ES-I3 (cell line): ENCODE measurements around the gene CDC42BPG.

ENCODE experiments used
- H3K36me3 ChIP-seq: 2 replicates; pipeline ENCODE4 v1.6.1; 2013; ENCODE audit warnings: mild to moderate bottlenecking, low read length, control low read depth, moderate library complexity; ENCODE audit not compliant: insufficient read depth
- H3K4me1 ChIP-seq: 2 replicates; pipeline ENCODE4 v1.6.1; 2013; ENCODE audit warnings: mild to moderate bottlenecking, control low read depth, low read length; ENCODE audit not compliant: insufficient read depth
- H3K9ac ChIP-seq: 2 replicates; pipeline ENCODE4 v1.6.1; 2013; ENCODE audit warnings: low read depth, mild to moderate bottlenecking, low read length, moderate library complexity
- H3K9me3 ChIP-seq: 2 replicates; pipeline ENCODE4 v1.6.1; 2013; ENCODE audit warnings: mild to moderate bottlenecking, low read length, moderate library complexity; ENCODE audit not compliant: control insufficient read depth, insufficient read depth

Gene CDC42BPG

DNA sequence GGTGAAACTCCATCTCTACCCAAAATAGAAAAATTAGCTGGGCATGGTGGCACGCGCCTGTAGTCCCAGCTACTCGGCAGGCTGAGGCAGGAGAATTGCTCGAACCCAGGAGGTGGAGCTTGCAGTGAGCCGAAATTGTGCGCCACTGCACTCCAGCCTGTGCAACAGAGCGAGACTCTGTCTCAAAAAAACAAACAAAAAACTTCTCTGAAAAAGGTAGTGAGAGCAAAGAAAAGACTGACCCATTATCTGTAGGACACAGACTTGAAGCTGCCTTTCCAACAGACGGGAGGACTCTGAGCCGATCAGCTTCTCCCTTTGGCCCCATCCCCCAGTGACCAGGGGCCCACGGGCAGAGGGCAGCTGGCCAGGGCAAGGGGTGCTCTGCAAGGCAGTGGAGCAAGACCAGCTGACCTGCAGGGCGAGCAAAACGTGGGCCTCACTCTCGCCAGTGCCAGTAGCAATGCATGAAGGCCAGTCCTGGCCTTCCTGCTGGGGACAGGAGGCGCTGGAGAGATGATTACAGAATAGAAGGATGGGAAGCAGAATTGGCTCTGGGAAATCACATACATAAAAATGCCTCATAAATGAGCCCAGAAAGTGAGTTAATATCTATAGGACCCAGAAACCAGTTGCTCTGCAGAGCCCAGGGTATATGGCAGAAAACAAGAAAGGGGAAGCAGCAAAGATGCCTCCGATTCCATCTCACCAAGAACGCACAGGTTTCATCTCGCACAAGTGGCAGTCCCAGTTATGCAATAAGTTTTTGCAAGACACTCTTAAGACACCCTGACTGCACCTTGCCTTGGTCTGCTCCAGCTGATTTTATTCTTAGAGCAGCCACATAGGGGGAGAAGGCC lies 31.1 kb upstream of the CDC42BPG start:
- peaks cover 11% of the 10 kb centered on the region; the same call in 1 of the 2 replicates for H3K4me1 ChIP-seq
- no peak overlapping the region for H3K9ac ChIP-seq
- H3K9me3 ChIP-seq: no peaks in the 10 kb centered on the region
- 0 out of 2 replicates have a peak, but pooled peaks cover 8% of the 10 kb centered on the region for H3K36me3 ChIP-seq

DNA sequence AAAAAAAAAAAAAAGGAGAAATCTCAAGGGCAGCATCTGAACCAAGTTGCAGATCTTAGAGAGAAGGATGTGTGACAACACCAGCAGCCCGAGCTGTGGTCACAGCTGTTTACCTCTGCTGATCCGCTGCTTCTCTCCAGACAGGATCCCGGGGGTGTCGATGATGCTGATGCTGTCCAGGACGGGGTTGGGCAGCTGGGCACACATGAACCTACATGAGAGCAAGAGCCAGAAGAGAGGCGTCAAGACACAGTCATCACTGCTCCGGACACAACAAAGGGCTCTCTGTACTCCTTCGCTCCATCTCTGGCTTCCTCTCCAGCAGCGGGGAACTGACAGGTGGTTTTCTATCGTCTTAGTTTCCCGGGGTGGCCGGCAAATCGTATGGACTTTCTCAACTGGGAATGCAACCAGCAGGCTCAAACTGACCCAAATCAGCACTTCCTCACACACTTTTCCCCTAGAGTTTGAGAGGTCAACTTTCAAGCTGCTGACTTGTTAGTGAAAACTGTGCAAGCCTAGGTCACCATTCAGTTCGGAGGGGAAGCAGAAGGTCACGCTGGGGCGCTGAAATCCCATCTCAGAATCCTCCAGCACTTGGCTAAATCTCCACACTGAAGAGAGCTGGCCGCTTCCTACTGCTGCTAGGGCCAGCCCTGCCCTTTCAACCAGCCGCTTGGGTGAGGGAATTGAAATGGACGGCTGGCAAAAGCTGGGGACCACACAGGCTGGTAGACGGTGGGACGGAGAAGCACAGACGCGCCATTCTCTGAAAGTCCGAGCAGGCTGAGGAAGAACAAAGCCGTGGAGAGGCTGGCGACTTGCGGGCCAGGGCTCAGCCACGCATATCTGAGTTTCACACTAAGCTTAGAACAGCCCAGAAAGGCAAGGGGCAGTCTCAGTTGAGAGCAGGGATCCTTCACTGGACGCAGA lies 30.1 kb upstream of the CDC42BPG start:
- Histone ChIP-seq H3K36me3 (0 out of 2 replicates have a peak, but pooled peaks cover 8% of the 10 kb centered on the region), H3K4me1 (peaks cover 15% of the 10 kb centered on the region; the same call in 1 of the 2 replicates), H3K9me3 (no peaks in the 10 kb centered on the region), H3K9ac (no peak overlapping the region)

DNA sequence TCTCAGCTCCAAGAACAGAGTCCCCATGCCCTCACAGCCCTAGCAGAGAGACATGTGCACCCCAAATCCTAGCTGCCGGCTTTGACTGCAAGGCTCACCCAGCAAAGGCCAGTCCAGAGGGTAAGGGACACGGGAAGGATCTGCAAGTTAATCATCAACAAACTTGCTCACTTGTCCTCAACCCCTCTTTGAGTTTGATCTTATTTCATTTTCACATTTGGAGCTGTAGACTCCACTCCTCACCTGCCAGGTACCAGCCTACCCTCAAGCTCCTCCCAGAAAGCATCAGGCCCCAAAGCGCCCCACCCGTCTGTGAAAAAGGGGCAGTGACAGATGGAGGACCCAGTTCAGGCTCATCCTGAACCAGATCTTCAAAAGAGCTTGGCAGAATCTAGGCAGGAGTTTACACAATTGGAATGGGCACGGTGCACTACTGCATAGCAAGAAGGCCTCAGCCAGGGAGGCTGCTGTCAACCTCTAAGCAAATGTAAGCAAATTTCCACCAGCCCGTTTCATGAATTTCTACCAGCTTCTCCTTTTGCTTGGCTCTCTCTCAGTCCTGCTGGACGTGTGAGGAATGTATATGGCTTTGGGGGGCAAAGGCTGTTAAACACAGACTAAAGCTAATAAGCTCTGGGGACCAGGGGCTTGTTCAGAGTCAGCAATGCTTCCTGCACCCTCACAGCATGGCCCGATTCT lies 28.5 kb upstream of the CDC42BPG start:
- no peak overlapping the region for H3K9ac ChIP-seq
- H3K36me3 ChIP-seq: 0 out of 2 replicates have a peak, but pooled peaks cover 8% of the 10 kb centered on the region
- no peaks in the 10 kb centered on the region for H3K9me3 ChIP-seq
- H3K4me1 ChIP-seq: peaks cover 15% of the 10 kb centered on the region; the same call in 1 of the 2 replicates

DNA sequence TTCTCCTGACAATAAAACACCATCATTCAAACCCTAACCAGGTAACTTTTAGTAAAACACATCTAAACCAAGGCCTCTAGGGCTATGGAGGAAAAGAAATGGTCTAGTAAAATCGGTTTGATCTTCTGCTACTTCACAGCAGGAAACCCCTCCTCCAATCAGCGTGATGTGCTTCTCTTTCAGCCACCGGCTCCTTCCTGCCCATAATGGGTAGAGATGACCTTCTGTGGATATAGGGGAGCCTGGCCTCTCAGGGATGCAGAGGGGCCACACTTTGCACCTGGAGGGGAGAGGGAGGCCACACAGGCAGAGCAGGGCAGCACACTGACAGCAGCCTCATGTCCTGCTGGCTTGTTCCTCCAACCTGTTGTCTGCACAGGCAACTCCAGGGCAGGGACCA lies 27.0 kb upstream of the CDC42BPG start:
- Histone ChIP-seq H3K9me3 (no peaks in the 10 kb centered on the region), H3K9ac (no peak overlapping the region), H3K4me1 (peaks cover 8% of the 10 kb centered on the region; the same call in 1 of the 2 replicates), H3K36me3 (0 out of 2 replicates have a peak, but pooled peaks cover 8% of the 10 kb centered on the region)

DNA sequence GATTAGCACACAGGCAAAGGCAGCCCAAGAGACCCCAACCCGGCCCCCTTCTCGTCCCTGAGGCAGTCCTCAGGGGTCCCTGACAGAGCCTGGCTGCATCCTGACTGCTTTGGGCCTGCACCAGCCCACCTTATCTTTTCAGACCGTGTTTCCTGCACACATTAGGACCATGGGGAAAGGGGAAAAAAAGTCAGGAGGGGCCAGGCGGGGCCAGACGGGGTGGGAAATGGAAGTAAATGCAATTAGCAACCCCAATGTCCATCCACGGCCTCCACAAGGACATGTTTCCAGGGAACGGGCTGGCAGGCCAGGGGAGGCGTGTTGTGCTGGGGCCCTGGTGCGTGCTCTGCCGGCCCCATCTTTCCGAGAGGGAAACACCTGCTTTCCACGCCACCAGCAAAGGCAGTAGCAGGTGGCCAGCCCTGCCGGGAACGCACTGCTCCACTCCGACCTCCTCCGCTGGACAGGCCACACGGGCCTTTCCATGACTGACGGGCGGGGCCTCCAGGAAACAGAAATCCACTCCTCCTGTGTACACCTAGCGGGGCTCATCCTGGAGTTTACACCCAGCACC lies 26.5 kb upstream of the CDC42BPG start:
- Histone ChIP-seq H3K36me3 (0 out of 2 replicates have a peak, but pooled peaks cover 8% of the 10 kb centered on the region), H3K9ac (no peak overlapping the region), H3K4me1 (peaks cover 4% of the 10 kb centered on the region; the same call in 1 of the 2 replicates), H3K9me3 (no peaks in the 10 kb centered on the region)

DNA sequence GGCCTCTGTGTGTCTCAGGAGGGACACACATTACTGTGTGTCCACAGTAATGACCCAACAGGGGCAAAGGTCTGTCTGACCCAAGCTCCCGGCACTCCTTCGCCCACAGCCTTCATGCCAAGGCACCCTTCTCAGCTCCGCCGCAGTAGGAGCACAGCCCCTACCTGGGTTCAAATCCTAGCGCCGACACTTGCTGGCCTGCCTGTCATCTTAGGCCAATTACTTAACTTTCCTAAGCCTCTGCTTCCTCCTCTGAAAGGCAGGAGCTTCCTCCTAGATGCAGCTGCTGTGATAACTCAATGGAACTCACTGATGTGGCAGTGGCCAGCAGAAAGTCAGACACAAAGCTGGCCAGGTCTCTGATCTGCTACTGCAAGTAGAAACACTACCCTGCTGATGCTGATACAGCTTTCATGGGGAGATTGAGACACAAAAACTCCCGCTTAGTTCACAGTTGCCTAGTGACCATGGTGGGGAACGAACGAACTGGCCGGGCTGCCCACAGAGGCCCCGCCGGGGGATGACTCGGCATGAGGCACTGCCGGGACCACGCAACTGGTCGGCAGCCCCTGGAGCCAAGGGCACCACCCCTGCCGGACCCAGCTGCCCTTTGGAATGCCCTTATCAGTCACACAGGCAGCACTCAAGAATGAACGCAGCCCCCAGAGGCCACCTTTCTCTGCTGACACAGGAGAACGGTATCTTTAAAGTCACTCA lies 25.9 kb upstream of the CDC42BPG start:
- H3K4me1 ChIP-seq: peaks cover 4% of the 10 kb centered on the region; the same call in 1 of the 2 replicates
- no peak overlapping the region for H3K9ac ChIP-seq
- no peaks in the 10 kb centered on the region for H3K9me3 ChIP-seq
- 0 out of 2 replicates have a peak, but pooled peaks cover 8% of the 10 kb centered on the region for H3K36me3 ChIP-seq

DNA sequence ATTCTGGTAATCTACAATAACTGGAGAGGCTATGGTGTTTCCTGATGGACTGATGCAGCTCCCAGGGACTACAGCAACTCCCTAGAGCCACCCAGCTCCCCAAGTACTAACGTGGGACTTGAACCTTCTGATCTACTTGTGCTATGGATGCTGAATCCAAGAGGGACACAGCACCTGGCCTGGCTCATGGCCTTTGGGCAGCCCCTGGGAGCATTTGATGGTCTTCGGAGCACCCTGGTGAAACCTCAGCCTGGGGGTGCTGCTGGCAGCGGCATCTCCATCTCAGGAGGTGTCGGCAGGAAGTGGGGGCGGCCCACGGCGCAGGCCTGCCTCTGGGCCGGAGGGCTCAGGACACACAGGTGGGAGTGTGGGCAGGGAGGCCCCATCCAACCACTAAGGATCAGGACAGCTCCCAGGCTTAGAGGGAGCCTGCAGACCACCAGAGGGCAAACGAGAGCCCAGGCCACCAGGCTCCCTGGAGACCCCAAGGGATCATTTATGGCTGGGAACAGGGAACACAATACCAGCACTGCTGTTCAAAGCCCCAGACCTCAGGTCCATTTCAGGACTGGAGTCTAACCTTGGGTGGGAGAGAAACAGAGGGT lies 25.2 kb upstream of the CDC42BPG start:
- Histone ChIP-seq H3K36me3 (0 out of 2 replicates have a peak, but pooled peaks cover 8% of the 10 kb centered on the region), H3K9me3 (no peaks in the 10 kb centered on the region), H3K4me1 (peaks cover 9% of the 10 kb centered on the region; the same call in 1 of the 2 replicates), H3K9ac (no peak overlapping the region)

DNA sequence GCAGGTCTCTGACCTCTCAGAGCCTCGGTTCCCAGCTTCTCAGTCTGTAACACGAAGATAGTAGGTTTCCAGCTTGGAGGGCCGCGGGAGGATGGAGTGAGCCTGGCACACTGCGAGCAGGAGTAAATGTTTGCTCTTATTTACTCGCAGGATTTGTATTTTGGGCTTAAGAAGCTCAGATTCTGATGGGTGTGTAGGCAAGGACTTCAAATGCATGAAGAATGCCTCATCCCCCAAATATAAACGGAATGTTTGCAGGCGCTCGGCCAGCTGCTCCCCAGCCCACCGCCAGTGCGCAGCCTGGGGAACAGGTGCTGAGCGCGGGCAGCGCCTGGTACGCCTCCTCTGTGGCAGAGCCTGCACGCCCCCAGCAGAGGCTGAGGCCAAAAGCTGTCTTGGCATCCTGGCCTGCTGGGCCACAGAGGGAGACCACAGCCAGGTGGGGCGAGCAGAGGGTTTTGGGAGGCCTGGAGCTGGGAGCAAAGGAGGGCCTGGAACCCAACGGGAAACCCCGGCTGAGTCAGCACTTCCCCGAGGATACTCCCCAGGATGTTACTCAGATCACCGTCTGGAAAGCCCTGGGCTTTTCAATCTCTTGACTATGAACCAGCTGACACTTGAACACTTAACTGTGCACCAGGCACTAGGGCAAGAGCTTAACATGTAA lies 24.6 kb upstream of the CDC42BPG start:
- H3K9ac ChIP-seq: no peak overlapping the region
- 0 out of 2 replicates have a peak, but pooled peaks cover 8% of the 10 kb centered on the region for H3K36me3 ChIP-seq
- H3K9me3 ChIP-seq: no peaks in the 10 kb centered on the region
- H3K4me1 ChIP-seq: peaks cover 15% of the 10 kb centered on the region

DNA sequence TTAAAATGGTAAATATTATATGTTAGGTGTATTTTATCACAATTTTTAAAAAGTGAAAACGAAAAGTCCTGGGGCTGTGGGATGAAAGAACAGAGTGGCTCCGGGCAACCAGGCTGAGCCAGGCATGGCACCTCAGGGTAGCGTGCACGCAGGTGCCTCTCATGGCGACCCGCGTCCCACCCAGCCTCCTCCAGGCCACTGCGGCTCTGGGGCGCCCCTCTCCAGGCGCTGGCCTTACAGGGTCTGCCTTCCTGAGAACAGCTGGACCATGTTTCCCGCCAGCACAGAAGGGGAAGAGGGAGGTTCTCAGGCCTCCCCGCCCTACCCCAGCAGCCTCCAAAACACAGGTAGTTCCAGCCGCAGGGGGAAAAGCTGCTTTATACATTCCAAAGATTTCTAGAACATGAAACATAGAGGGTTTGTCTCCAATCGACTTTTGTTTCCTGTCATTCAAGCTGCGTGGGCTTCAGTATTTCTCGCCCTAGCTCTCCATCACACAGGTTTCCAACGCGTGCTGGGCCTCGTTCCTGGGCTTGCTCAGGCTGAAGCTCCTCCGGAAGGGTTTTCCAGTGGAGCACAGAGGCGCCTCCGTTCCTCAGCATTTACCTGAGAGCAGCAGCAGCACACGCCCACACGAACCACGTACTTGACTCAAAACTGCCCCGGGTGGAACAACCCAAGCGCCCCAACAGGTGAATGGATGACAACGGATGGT lies 23.5 kb upstream of the CDC42BPG start:
- H3K9ac ChIP-seq: no peak overlapping the region
- H3K4me1 ChIP-seq: peaks cover 25% of the 10 kb centered on the region
- no peaks in the 10 kb centered on the region for H3K9me3 ChIP-seq
- H3K36me3 ChIP-seq: 0 out of 2 replicates have a peak, but pooled peaks cover 5% of the 10 kb centered on the region

DNA sequence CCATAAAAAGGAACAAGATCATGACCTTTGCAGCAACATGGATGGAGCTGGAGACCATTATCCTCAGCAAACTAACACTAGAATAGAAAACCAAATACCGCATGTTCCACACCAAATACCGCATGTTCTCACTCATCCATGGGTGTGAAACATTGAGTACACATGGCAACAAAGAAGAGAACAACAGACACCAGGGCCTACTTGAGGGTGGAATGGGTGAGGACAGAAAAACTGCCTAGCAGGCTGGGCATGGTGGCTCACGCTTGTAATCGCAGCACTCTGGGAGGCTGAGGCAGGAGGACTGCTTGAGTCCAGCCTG lies 21.7 kb upstream of the CDC42BPG start:
- Histone ChIP-seq H3K4me1 (peaks cover 29% of the 10 kb centered on the region), H3K9me3 (no peaks in the 10 kb centered on the region), H3K36me3 (0 out of 2 replicates have a peak, but pooled peaks cover 1% of the 10 kb centered on the region), H3K9ac (no peak overlapping the region)

DNA sequence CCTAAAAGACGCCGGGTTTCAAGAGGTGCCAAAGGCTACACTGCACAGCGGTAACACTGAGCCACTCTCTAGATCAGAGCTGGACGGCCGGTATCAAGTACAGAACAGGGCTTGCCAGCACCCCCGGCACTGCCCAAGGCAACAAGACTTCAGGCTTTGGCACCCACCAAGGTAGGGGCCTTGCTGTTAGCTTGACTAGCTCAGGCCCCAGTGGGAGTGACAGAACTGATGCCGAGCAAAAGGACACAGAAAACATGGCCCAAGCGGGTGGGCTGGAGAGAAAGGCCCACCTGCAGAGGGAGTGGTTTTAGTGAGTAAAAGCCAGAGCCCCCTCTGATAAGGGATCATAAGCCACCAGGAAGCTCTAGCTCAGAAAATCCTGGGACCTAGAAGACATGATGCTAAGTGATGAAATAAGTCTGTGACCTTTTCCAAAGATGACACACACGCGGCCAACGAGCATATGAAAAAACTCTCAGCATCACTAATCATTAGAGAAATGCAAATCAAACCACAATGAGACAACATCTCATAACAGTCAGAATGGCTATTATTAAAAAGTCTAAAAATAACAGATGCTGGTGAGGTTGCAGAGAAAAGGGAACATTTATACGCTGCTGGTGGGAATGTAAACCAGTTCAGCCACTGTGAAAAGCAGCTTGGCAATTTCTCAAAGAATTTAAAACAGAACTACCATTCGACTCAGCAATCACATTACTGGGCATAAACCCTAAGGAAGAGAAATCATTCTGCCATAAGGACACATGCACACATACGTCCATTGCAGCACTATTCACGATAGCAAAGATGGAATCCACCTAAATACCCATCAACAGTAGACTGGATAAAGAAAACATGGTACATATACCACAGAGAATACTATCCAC lies 21.1 kb upstream of the CDC42BPG start:
- H3K36me3 ChIP-seq: no peaks in the 10 kb centered on the region
- H3K9me3 ChIP-seq: no peaks in the 10 kb centered on the region
- no peak overlapping the region for H3K9ac ChIP-seq
- H3K4me1 ChIP-seq: peaks cover 28% of the 10 kb centered on the region
